RWPE1 (cell line): Measurements from ENCODE around the gene CDKAL1.

ENCODE experiments used
- CTCF ChIA-PET: fragments of 350-600 bp; sonication (Branson Sonifier 250); formaldehyde crosslinking; extraction: SDS; loops from one replicate; lab custom pipeline; 2021; lab: Yijun Ruan, JAX
- POLR2A ChIA-PET: fragments of 400-600 bp; formaldehyde crosslinking; extraction: SDS; loops from one replicate; lab custom pipeline; 2020; ENCODE audit warnings: antibody characterized with exemption; ENCODE audit not compliant: low non-redundant PET; lab: Yijun Ruan, JAX
- DNase-seq: peaks from one replicate; pipeline ENCODE4 v3.0.0; 2012; ENCODE audit warnings: low spot score
- H3K27ac ChIP-seq: fragments of 450-650 bp; 2 replicates; pipeline ENCODE4 v1.5.1; 2017
- TF ChIP-seq, protein P1 (sequence below): fragments of 450-650 bp; conservative IDR thresholded peaks from 2 replicates; pipeline ENCODE4 v1.5.1; 2017; ENCODE audit warnings: low read depth, mild to moderate bottlenecking

The CDKAL1 gene

DNA sequence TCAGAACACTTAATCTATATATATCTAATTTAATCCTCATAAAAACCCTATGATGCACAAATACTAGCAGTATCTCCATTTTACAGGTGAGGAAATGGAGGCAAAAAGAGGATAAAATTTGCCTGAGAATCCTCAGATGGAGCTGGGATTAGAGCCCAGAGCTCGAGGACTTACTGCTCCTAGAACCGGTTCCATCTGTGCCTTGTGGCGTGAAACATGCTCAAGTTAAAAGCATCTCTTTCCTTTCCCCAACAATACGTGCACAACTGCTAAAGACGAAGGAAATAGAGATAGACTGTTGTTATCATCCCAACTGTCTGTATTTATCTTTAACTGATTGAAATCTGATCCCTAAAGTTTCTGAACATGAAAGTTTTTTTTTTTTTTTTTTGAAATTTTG lies 691.7 kb downstream of the CDKAL1 start:
- no peak for DNase-seq
- no peak overlapping the region for H3K27ac ChIP-seq
- POLR2A ChIA-PET = no interaction called here
- TF ChIP-seq, protein P1, sequence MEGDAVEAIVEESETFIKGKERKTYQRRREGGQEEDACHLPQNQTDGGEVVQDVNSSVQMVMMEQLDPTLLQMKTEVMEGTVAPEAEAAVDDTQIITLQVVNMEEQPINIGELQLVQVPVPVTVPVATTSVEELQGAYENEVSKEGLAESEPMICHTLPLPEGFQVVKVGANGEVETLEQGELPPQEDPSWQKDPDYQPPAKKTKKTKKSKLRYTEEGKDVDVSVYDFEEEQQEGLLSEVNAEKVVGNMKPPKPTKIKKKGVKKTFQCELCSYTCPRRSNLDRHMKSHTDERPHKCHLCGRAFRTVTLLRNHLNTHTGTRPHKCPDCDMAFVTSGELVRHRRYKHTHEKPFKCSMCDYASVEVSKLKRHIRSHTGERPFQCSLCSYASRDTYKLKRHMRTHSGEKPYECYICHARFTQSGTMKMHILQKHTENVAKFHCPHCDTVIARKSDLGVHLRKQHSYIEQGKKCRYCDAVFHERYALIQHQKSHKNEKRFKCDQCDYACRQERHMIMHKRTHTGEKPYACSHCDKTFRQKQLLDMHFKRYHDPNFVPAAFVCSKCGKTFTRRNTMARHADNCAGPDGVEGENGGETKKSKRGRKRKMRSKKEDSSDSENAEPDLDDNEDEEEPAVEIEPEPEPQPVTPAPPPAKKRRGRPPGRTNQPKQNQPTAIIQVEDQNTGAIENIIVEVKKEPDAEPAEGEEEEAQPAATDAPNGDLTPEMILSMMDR = no peak
- CTCF ChIA-PET = no interaction called here

DNA sequence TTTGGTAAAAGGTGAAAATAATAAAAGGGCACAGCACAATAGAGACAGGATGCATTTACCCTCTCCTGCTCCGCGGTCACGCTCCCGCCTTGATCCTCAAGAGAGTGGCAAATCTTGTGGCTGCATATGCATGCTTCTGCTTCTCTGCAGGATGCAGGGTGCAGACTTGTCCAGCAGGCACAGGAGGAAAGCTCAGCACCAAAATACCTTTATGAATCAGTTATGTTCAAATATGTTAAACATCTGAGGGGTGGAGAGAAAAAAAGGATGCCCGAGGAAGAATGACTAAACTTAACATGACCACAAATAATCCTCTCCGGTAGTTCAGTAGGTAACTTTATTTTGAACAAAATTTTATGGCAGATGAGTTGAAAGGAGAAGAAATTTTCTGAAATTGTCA lies 693.2 kb downstream of the CDKAL1 start:
- TF ChIP-seq, protein P1 = no peak
- POLR2A ChIA-PET = no interaction called here
- peak; percentile 78 for DNase-seq
- CTCF ChIA-PET = interaction anchor here (0.6 kb wide), 1 partner anchor 41 kb away, joined by 3 read pairs; no protein-coding TSS in a partner anchor
- H3K27ac ChIP-seq = no peak overlapping the region

DNA sequence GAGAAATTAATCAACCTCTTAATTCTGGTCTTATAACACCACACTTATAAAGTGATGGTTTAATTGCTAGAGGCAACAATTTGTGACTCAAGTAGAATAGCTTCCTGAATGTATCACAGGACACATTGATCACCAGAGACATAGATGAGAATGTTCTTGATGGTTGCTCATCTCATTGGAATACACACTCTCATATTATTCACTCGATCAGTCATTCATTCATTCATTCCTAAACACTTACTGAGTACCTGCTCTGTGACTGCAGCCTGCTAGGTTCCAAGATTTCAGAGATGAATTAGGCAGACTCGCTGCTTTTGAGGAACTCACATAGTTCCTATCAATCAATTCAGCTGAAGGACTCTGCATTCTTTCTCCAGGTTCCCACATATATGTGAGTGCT lies 694.2 kb downstream of the CDKAL1 start:
- CTCF ChIA-PET = no interaction called here
- POLR2A ChIA-PET = no interaction called here
- peak; percentile 45 for DNase-seq
- H3K27ac ChIP-seq = no peak overlapping the region
- TF ChIP-seq, protein P1 = no peak

DNA sequence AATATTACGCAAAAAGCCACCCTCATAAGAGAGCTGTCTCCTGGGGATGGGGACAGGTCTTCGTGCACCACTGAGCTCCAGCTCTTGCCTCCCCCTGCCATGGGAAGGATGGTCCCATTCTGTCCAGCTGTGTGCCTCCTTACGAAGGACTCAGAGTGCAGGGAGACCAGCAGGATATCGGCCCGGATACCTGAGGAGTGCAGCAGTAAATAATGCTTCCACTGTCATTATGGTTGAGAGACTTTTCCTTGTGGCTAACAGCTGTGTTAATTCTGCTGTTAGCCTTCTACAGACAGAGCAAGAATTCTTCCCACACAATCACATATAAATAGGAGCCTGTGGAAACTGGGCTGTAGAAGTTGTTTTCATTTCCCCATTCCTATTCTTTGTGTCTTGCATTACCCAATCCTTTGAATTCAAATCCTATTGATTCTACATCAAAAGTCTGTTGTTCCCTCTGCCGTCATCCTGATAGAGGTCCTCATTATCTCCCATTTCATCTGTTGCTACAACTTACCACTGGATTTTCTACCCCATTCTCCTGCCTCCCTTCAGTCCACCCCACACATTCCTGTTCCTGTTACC lies 694.7 kb downstream of the CDKAL1 start:
- H3K27ac ChIP-seq = no peak overlapping the region
- no peak for DNase-seq
- CTCF ChIA-PET = no interaction called here
- POLR2A ChIA-PET = no interaction called here
- TF ChIP-seq, protein P1 = no peak

DNA sequence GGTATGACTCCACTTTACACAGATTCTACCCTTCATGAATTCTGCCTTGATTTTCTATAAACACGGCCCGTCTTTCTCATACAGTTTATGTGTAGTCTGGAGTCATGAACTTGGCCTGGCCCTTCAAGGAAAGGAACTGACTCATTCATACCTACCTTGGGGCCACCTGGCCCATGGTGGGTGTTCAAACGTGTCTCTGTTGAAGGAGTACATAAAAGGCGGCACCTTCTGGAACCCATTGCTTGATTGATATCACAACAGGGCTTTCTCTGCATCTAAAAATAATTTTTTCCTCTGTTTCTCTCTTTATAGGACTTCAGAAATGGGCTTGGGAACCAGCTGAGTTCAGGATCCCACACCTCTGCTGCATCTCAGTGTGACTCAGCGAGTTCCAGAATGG lies 696.3 kb downstream of the CDKAL1 start:
- TF ChIP-seq, protein P1 = no peak
- DNase-seq = no peak
- POLR2A ChIA-PET = no interaction called here
- CTCF ChIA-PET = interaction anchor here (0.6 kb wide), 1 partner anchor 549 kb away, joined by 3 read pairs; no protein-coding TSS in a partner anchor
- no peak overlapping the region for H3K27ac ChIP-seq

DNA sequence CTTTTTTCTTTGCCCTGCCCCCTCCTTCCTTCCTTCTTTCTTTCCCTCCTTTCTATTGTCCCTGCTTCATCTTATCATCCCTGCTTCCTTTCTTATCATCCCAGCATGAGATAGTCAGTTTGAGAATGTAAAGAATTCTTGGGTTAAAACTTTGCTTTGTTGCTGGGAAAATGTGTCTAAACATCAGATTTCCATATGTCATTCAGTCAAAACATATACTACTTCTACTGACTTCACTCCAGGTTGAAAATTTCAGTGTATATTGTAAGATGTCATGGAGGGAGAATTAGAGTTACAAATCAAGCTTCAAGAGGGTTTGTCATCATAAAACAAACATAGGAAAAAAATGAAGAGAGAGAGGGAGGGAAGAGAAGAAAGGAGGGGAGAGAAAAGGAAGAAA lies 700.9 kb downstream of the CDKAL1 start:
- ChIA-PET POLR2A (no interaction called here), CTCF (no interaction called here)
- TF ChIP-seq, protein P1 = no peak
- no peak for DNase-seq
- no peak overlapping the region for H3K27ac ChIP-seq
